Activated CD8-positive, alpha-beta memory T cell treated with anti-CD3 and anti-CD28 coated beads for 4 hours (primary cell): ENCODE measurements around the gene TNRC6C.
"Not testable (repeated sequence)": the region's sequence is repeated elsewhere in the genome, so short reads cannot be mapped to it uniquely, and the experiment has no call there.

Source experiments
- DNase-seq, 2 donors: peaks; one replicate each; pipeline ENCODE4 v3.0.0-alpha.2; 2020; ENCODE audit warnings: low read depth in 2 of 2

The TNRC6C gene

GRCh38 chr17:78082355-78082872 lies 123.9 kb downstream of the TNRC6C start:
- not testable (repeated sequence) for DNase-seq

- DNase-seq, result no peak
Measured at GRCh38 chr17:78082988-78083387, 124.5 kb downstream of the TNRC6C start.

- no peak for DNase-seq
Measured at GRCh38 chr17:78086740-78087139, 128.2 kb downstream of the TNRC6C start.

GRCh38 chr17:78088529-78088928 lies 130.0 kb downstream of the TNRC6C start:
- DNase-seq, result no peak

- DNase-seq, result no peak
Measured at GRCh38 chr17:78089576-78090281, 131.2 kb downstream of the TNRC6C start.

GRCh38 chr17:78092794-78093324 lies 134.4 kb downstream of the TNRC6C start:
- no peak for DNase-seq

- no peak for DNase-seq
Measured at GRCh38 chr17:78095035-78095434, 136.5 kb downstream of the TNRC6C start.

- DNase-seq, result no peak
Measured at GRCh38 chr17:78096093-78096492, 137.6 kb downstream of the TNRC6C start.

- DNase-seq, result no peak
Measured at GRCh38 chr17:78101112-78101511, 142.6 kb downstream of the TNRC6C start.

- DNase-seq, result no peak
Measured at GRCh38 chr17:78101542-78101941, 143.0 kb downstream of the TNRC6C start.

- no peak for DNase-seq
Measured at GRCh38 chr17:78103311-78103710, 144.8 kb downstream of the TNRC6C start.

GRCh38 chr17:78104540-78104941 lies 146.0 kb downstream of the TNRC6C start:
- no peak for DNase-seq

- no peak for DNase-seq
Measured at GRCh38 chr17:78105101-78105500, 146.6 kb downstream of the TNRC6C start.

GRCh38 chr17:78105551-78105950 lies 147.0 kb downstream of the TNRC6C start:
- no peak for DNase-seq

GRCh38 chr17:78106211-78106610 lies 147.7 kb downstream of the TNRC6C start:
- no peak for DNase-seq

- DNase-seq, result no peak
Measured at GRCh38 chr17:78107457-78107856, 149.0 kb downstream of the TNRC6C start.

- DNase-seq, result no peak
Measured at GRCh38 chr17:78107976-78108725, 149.6 kb downstream of the TNRC6C start.

- DNase-seq, result no peak
Measured at GRCh38 chr17:78108726-78109488, 150.4 kb downstream of the TNRC6C start.

- no peak for DNase-seq
Measured at GRCh38 chr17:78109489-78109761, 150.9 kb downstream of the TNRC6C start.

- no peak for DNase-seq
Measured at GRCh38 chr17:78110363-78111015, 152.0 kb downstream of the TNRC6C start.

- no peak for DNase-seq
Measured at GRCh38 chr17:78111016-78111726, 152.7 kb downstream of the TNRC6C start.
